Amniotic stem cell (primary cell): ENCODE data around the gene DMD.

Experiments used
- DNase-seq: peaks from one replicate; lab custom pipeline; 2025; lab: John Stamatoyannopoulos, UW

DMD gene

GRCh38 chrX:31227250-31227649, 1984.1 kb downstream of the DMD start:
- no peak for DNase-seq

- no peak for DNase-seq
Observed at GRCh38 chrX:31225819-31226218, 1985.5 kb downstream of the DMD start.

- no peak for DNase-seq
Observed at GRCh38 chrX:31224381-31225012, 1986.9 kb downstream of the DMD start.

GRCh38 chrX:31223817-31224216, 1987.5 kb downstream of the DMD start:
- no peak for DNase-seq

GRCh38 chrX:31222946-31223345, 1988.4 kb downstream of the DMD start:
- DNase-seq: no peak

GRCh38 chrX:31219174-31219573, 1992.2 kb downstream of the DMD start:
- no peak for DNase-seq

GRCh38 chrX:31217084-31217483, 1994.3 kb downstream of the DMD start:
- no peak for DNase-seq

- DNase-seq: no peak
Observed at GRCh38 chrX:31215277-31215815, 1996.0 kb downstream of the DMD start.

GRCh38 chrX:31213941-31214340, 1997.4 kb downstream of the DMD start:
- no peak for DNase-seq

- DNase-seq: no peak
Observed at GRCh38 chrX:31212856-31213748, 1998.2 kb downstream of the DMD start.

- DNase-seq: no peak
Observed at GRCh38 chrX:31209005-31209628, 2002.2 kb downstream of the DMD start.

- DNase-seq: no peak
Observed at GRCh38 chrX:31201503-31201902, 2009.8 kb downstream of the DMD start.

- no peak for DNase-seq
Observed at GRCh38 chrX:31200430-31200829, 2010.9 kb downstream of the DMD start.

GRCh38 chrX:31199840-31200114, 2011.6 kb downstream of the DMD start:
- DNase-seq: no peak

- no peak for DNase-seq
Observed at GRCh38 chrX:31199056-31199839, 2012.1 kb downstream of the DMD start.

- no peak for DNase-seq
Observed at GRCh38 chrX:31190221-31190975, 2021.0 kb downstream of the DMD start.

- DNase-seq: no peak
Observed at GRCh38 chrX:31186693-31187338, 2024.5 kb downstream of the DMD start.

GRCh38 chrX:31185884-31186283, 2025.5 kb downstream of the DMD start:
- no peak for DNase-seq

- no peak for DNase-seq
Observed at GRCh38 chrX:31181377-31182000, 2029.9 kb downstream of the DMD start.

- DNase-seq: no peak
Observed at GRCh38 chrX:31179203-31179602, 2032.1 kb downstream of the DMD start.

GRCh38 chrX:31178769-31179125, 2032.6 kb downstream of the DMD start:
- no peak for DNase-seq
